Ishikawa (cell line): ENCODE measurements around the gene CD9.

Experiments used
- RAD21 ChIP-seq: IDR thresholded peaks from 2 replicates; pipeline ENCODE4 v1.6.1; 2012; ENCODE audit warnings: low read depth
- TCF12 ChIP-seq: IDR thresholded peaks from 2 replicates; pipeline ENCODE4 v1.6.1; 2012; ENCODE audit warnings: low read depth
- TF ChIP-seq, protein P1 (sequence below): IDR thresholded peaks from 2 replicates; pipeline ENCODE4 v1.6.1; 2012

DNA sequence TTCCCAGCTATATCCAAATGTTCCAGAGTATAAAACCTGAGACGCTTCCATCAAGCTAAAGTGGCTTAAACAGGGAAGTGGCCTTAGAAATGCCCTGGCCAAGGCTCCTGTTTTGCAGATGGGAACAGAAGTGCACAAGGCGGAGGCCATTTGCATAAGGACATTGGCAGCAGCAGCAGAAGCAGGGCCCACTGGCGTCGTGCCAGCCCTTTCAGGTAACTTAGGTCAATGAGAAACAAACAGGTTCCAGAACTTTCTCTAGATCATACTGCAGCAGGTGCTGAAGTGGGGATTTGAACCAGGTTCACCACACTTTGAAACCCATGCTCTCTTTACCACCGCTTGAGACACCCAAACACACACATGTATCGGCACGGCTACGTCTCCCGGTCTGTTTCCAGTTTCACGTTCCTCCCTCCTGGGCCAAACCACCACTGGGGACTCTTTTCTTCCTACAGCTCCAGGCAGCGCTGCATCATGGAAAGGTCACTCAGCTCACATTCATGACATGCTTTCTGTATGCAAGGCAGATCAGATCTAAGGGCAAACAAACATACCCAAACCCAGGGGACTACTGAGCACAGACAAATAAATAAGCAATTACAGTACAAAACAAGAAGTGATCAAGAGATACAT is 64.3 kb downstream of the CD9 start:
- TF ChIP-seq RAD21 (no peak), TCF12 (no peak)
- TF ChIP-seq, protein P1, sequence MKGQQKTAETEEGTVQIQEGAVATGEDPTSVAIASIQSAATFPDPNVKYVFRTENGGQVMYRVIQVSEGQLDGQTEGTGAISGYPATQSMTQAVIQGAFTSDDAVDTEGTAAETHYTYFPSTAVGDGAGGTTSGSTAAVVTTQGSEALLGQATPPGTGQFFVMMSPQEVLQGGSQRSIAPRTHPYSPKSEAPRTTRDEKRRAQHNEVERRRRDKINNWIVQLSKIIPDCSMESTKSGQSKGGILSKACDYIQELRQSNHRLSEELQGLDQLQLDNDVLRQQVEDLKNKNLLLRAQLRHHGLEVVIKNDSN = no peak
